Upper lobe of left lung (tissue), 4 donors: Measurements from ENCODE around the gene MIAT.
"Not testable (repeated sequence)": the region's sequence is repeated elsewhere in the genome, so short reads cannot be mapped to it uniquely, and the experiment has no call there.

ENCODE experiments used
- CTCF ChIP-seq, 6 experiments: fragments of 450-650 bp in 4 of 6; fragments of 200-600 bp in 2 of 6; sonication (generic) in 2 of 6; IDR thresholded peaks; one replicate each; pipeline ENCODE4 v1.5.1; 2016 to 2019; ENCODE audit warnings: antibody characterized with exemption in 6 of 6
- POLR2A ChIP-seq, 4 donors: fragments of 450-650 bp; IDR thresholded peaks; one replicate each; pipeline ENCODE4 v1.5.1; 2016 to 2017; ENCODE audit warnings: antibody characterized with exemption in 4 of 4, mild to moderate bottlenecking in 2 of 4

GRCh38 chr22:26613753-26614152 is 43.6 kb upstream of the MIAT start:
- not testable (repeated sequence) for TF ChIP-seq POLR2A, CTCF (IDR thresholded peaks at IDR 0.05)
